Astrocyte (in vitro differentiated cells and primary cell): Measurements from ENCODE around the gene LGALS16.

Experiments
- CTCF ChIP-seq: IDR thresholded peaks from 2 replicates; pipeline ENCODE4 v1.5.1; 2011; ENCODE audit warnings: low read depth, mild to moderate bottlenecking, inconsistent platforms, low read length, moderate library complexity; ENCODE audit not compliant: insufficient read depth
- EZH2 ChIP-seq: IDR thresholded peaks from 2 replicates; pipeline ENCODE4 v1.6.1; 2012; ENCODE audit warnings: mild to moderate bottlenecking, low read length, inconsistent platforms; ENCODE audit not compliant: insufficient read depth

GRCh38 chr19:39681416-39681815, 25.7 kb downstream of the LGALS16 start:
- TF ChIP-seq EZH2, result no peak
- TF ChIP-seq CTCF, result no peak
